GM12891 (cell line): ENCODE data around the gene LAMTOR5.

Experiments used
- POLR2A ChIP-seq: IDR thresholded peaks from 2 replicates; pipeline ENCODE4 v1.6.1; 2011; ENCODE audit warnings: low read depth, low read length, control low read depth
- POLR2AphosphoS5 ChIP-seq: IDR thresholded peaks from 2 replicates; pipeline ENCODE4 v1.6.1; 2011; ENCODE audit warnings: low read depth, low read length, control low read depth
- POU2F2 ChIP-seq: IDR thresholded peaks from 2 replicates; pipeline ENCODE4 v1.6.1; 2011; ENCODE audit warnings: low read depth, mild to moderate bottlenecking, control low read depth, low read length, moderate library complexity
- SPI1 ChIP-seq: IDR thresholded peaks from 2 replicates; pipeline ENCODE4 v1.6.1; 2011; ENCODE audit warnings: low read depth, low read length, control low read depth
- TAF1 ChIP-seq: IDR thresholded peaks from 2 replicates; pipeline ENCODE4 v1.6.1; 2011; ENCODE audit warnings: low read depth, low read length, control low read depth

- no peak for TF ChIP-seq POLR2AphosphoS5
- no peak for TF ChIP-seq TAF1
- no peak for TF ChIP-seq POLR2A
- TF ChIP-seq SPI1, result no peak
- TF ChIP-seq POU2F2, result no peak
These were observed 25.7 kb upstream of the LAMTOR5 start for GRCh38 chr1:110433213-110433612.
